Breast epithelium (tissue), 4 donors: ENCODE data around the gene ALDH1L1. TPM values are rescaled to one million over a fixed set of nuclear protein-coding genes. Genes with fewer than 3 reads are reported as not detected.
"Not testable (repeated sequence)": the region's sequence is repeated elsewhere in the genome, so short reads cannot be mapped to it uniquely, and the experiment has no call there.

Experiments
- DNase-seq, 2 donors: peaks; one replicate each; pipeline ENCODE4 v3.0.0-alpha.2; 2019; ENCODE audit warnings: low spot score in 2 of 2
- H3K27ac ChIP-seq, 2 donors: fragments of 200-600 bp; sonication (generic) in 1 of 2; one replicate each; pipeline ENCODE4 v1.5.1; 2016 to 2019; ENCODE audit warnings: mild to moderate bottlenecking in 1 of 2
- H3K27me3 ChIP-seq, 2 donors: fragments of 200-600 bp; sonication (generic) in 1 of 2; one replicate each; pipeline versions ENCODE4 v1.5.1 to v1.6.0; 2017 to 2019; ENCODE audit warnings: control low read depth in 1 of 2, mild to moderate bottlenecking in 1 of 2
- H3K36me3 ChIP-seq: fragments of 200-600 bp; one replicate; pipeline ENCODE4 v1.5.1; 2019
- H3K4me1 ChIP-seq, 2 donors: fragments of 200-600 bp; sonication (generic); one replicate each; pipeline ENCODE4 v1.5.1; 2016 to 2019; ENCODE audit warnings: control low read depth in 1 of 2
- H3K4me3 ChIP-seq, 3 donors: fragments of 200-600 bp; sonication (generic); 1 replicate in 2 of 3; 2 replicates in 1 of 3; pipeline ENCODE4 v1.5.1; 2016 to 2019; ENCODE audit warnings: mild to moderate bottlenecking in 3 of 3, moderate library complexity in 2 of 3
- H3K9me3 ChIP-seq, 2 donors: fragments of 200-600 bp; sonication (generic) in 1 of 2; one replicate each; pipeline ENCODE4 v1.5.1; 2016 to 2019; ENCODE audit warnings: control low read depth in 1 of 2
- POLR2A ChIP-seq: fragments of 450-650 bp; IDR thresholded peaks from one replicate; pipeline ENCODE4 v1.6.1; 2016; ENCODE audit warnings: antibody characterized with exemption, mild to moderate bottlenecking, moderate library complexity
- POLR2AphosphoS5 ChIP-seq, 3 donors: sonication (generic); formaldehyde crosslinking; IDR thresholded peaks; one replicate each; pipeline ENCODE4 v1.6.1; 2017; ENCODE audit warnings: antibody characterized with exemption in 3 of 3
- intact Hi-C: fragments of 100-400 bp; cut with DNase I; formaldehyde crosslinking; loops from one replicate; pipeline ENCODE4 v1.15.1; 2023; ENCODE audit warnings: low total_unique reads
- total RNA-seq, 3 donors: library from RNA; depleted of rRNA; stranded (reverse); fragments of >200 nt; gene quantifications; one replicate each; pipeline ENCODE4 v1.1.0, GENCODE V29; 2016
- TF ChIP-seq, protein P1 (sequence below), 3 donors: fragments of 450-650 bp; IDR thresholded peaks; one replicate each; pipeline ENCODE4 v1.5.1; 2016 to 2017; ENCODE audit warnings: antibody characterized with exemption in 3 of 3, mild to moderate bottlenecking in 3 of 3, moderate library complexity in 3 of 3

ALDH1L1 gene
- total RNA-seq, 3 donors from 2014 or later: 10.8 to 88.3 (median 29.0) TPM

DNA sequence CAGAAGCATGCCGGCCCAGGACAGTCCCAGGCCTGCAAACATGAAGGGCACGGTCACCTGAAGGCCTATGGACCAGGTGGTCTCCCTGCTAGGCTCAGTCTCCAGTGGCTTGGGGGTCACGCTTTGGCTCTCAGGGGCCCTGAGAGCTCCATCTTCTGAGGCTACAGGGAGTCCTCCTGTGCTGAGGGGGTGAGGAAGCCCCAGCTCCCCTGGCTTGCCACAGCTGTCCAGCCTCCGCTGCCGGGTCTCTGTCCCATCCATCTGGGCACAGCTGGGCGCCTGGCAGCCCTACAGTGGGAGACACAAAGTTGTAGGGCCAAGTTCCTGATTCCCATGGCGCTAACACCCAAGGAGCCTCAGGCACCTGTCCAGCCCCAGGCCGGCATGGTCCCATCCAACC is 112.4 kb downstream of the ALDH1L1 start:
- Histone ChIP-seq H3K36me3 (no peaks in the 10 kb centered on the region), H3K4me3 (no peak overlapping the region), H3K9me3 (peaks cover 0 to 2% of the 10 kb centered on the region in 2 donors), H3K4me1 (no peaks in the 10 kb centered on the region), H3K27me3 (no peaks in the 10 kb centered on the region), H3K27ac (no peak overlapping the region)
- TF ChIP-seq POLR2AphosphoS5 (IDR thresholded peaks at IDR 0.05): no peak
- TF ChIP-seq, protein P1, sequence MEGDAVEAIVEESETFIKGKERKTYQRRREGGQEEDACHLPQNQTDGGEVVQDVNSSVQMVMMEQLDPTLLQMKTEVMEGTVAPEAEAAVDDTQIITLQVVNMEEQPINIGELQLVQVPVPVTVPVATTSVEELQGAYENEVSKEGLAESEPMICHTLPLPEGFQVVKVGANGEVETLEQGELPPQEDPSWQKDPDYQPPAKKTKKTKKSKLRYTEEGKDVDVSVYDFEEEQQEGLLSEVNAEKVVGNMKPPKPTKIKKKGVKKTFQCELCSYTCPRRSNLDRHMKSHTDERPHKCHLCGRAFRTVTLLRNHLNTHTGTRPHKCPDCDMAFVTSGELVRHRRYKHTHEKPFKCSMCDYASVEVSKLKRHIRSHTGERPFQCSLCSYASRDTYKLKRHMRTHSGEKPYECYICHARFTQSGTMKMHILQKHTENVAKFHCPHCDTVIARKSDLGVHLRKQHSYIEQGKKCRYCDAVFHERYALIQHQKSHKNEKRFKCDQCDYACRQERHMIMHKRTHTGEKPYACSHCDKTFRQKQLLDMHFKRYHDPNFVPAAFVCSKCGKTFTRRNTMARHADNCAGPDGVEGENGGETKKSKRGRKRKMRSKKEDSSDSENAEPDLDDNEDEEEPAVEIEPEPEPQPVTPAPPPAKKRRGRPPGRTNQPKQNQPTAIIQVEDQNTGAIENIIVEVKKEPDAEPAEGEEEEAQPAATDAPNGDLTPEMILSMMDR (IDR thresholded peaks at IDR 0.05): no peak
- no peak for TF ChIP-seq POLR2A
- intact Hi-C loops: no loop called here
- no peak for DNase-seq

GRCh38 chr3:126066676-126067075 is 113.7 kb downstream of the ALDH1L1 start:
- H3K36me3 ChIP-seq, H3K4me1 ChIP-seq, intact Hi-C loops, DNase-seq, H3K9me3 ChIP-seq, H3K27me3 ChIP-seq, H3K27ac ChIP-seq, H3K4me3 ChIP-seq: not testable (repeated sequence)

- Histone ChIP-seq H3K9me3 (no peaks in the 10 kb centered on the region), H3K36me3 (no peaks in the 10 kb centered on the region), H3K4me3 (no peak overlapping the region), H3K27ac (no peak overlapping the region), H3K27me3 (no peaks in the 10 kb centered on the region), H3K4me1 (no peaks in the 10 kb centered on the region)
- intact Hi-C loops: no loop called here
- TF ChIP-seq POLR2A (no peak), POLR2AphosphoS5 (IDR thresholded peaks at IDR 0.05) (no peak)
- TF ChIP-seq, protein P1 (IDR thresholded peaks at IDR 0.05): no peak
- no peak for DNase-seq
These were observed 114.5 kb downstream of the ALDH1L1 start for GRCh38 chr3:126065876-126066275.

GRCh38 chr3:126064627-126065258 is 115.6 kb downstream of the ALDH1L1 start:
- Histone ChIP-seq H3K27me3 (no peaks in the 10 kb centered on the region), H3K27ac (no peak overlapping the region), H3K4me1 (no peaks in the 10 kb centered on the region), H3K9me3 (no peaks in the 10 kb centered on the region), H3K4me3 (no peak overlapping the region), H3K36me3 (no peaks in the 10 kb centered on the region)
- intact Hi-C loops: no loop called here
- no peak for DNase-seq
- TF ChIP-seq, protein P1 (IDR thresholded peaks at IDR 0.05): no peak
- TF ChIP-seq POLR2A: no peak
- no peak for TF ChIP-seq POLR2AphosphoS5 (IDR thresholded peaks at IDR 0.05)

- TF ChIP-seq POLR2AphosphoS5 (IDR thresholded peaks at IDR 0.05) (no peak), POLR2A (no peak)
- TF ChIP-seq, protein P1 (IDR thresholded peaks at IDR 0.05): no peak
- Histone ChIP-seq H3K4me1 (no peaks in the 10 kb centered on the region), H3K36me3 (no peaks in the 10 kb centered on the region), H3K9me3 (no peaks in the 10 kb centered on the region), H3K27ac (no peak overlapping the region), H3K27me3 (no peaks in the 10 kb centered on the region), H3K4me3 (no peak overlapping the region)
- no peak for DNase-seq
- intact Hi-C loops: no loop called here
These were observed 116.9 kb downstream of the ALDH1L1 start for GRCh38 chr3:126063358-126063965.
